CD4-positive, alpha-beta T cell treated with Interleukin-17A for 1 hour (primary cell): Measurements from ENCODE around the gene SYNJ2BP.

ENCODE experiments used
- DNase-seq: peaks from one replicate; pipeline ENCODE4 v3.0.0-alpha.2; 2020

The SYNJ2BP gene

GRCh38 chr14:70391493-70392391 is 25.1 kb downstream of the SYNJ2BP start:
- no peak for DNase-seq

DNA sequence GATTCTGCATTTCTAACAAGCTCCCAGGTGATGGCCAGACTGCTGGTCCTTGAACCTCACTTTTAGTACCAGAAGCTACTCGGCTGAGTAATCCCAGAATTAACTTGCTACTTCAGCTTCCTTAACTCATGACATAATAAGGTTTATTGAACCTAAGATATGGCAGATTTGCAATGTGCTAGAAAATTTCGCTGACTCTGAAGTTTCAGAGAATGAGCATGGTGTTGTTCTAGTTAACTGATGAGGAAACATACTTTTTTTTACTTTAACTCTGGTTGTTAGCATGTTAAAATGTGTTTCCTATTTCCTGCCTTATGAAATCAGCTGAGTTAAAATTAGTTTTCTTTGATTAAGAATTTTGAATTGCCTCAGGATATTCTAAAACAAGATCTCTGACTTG is 34.4 kb downstream of the SYNJ2BP start:
- no peak for DNase-seq

DNA sequence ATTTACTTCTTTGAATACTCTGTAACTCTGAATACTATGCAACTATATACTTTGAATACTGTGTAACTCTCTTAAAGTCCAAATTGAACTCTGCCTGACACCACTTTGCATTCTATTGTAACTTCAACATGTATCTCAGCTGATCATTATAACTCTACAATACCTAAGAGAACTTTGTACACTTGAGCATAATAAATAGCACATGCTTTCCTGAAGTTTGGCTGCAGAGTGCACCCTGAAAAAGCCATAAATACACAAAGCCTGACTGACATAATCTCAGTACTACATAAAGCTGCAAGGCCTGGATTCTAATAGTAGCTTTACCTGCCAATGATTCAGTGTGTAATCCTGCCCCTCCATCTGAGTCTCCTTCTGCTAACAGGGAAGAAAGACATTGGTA is 36.1 kb downstream of the SYNJ2BP start:
- no peak for DNase-seq

DNA sequence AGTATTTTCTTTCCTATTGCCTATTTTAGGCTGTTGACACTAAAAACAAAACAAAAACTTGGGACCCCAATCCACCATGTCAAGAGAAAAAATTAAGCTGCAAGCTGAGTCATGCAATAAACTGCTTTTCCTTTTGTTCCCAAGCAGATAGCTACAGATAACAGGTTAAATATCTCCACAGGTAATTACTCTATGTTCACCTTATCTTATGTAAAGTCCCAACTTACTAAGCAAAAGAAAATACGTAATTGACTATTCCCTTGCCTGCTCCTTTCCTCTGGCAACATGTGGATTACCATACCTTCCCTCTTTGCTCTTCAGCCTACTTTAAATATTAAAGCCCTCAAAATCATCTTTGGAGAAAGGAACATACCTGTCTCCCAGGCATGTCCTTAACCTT is 38.2 kb downstream of the SYNJ2BP start:
- DNase-seq, result no peak
